ENCODE measurements around the gene SPEN. TPM values are rescaled to one million over a fixed set of nuclear protein-coding genes. Genes with fewer than 3 reads are reported as not detected.

SPEN gene
- total and polyA plus RNA-seq, 2 of the 13 experiments (the other 11 are each of a cell fraction or from before 2014, with no cell fraction given), result 4.8 to 14.0 TPM

DNA sequence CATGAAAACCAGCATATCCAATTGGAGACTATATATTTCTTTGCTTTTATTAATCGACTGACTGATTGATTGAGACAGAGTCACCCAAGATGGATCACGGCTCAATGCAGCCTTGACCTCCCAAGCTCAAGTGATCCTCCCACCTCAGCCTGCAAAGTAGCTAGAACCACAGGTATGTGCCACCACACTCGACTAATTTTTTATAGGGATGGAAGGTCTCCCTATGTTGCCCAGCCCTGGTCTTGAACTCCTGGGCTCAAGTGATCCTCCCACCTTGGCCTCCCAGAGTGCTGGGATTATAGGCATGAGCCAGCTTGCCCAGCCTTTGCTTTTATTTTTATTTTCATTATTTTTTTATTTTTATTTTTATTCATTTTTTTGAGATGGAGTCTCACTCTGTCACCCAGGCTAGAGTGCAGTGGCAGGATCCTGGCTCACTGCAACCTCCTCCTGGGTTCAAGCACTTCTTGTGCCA, 5.4 kb downstream of the SPEN start (continued):
- TF ChIP-seq, protein P1, sequence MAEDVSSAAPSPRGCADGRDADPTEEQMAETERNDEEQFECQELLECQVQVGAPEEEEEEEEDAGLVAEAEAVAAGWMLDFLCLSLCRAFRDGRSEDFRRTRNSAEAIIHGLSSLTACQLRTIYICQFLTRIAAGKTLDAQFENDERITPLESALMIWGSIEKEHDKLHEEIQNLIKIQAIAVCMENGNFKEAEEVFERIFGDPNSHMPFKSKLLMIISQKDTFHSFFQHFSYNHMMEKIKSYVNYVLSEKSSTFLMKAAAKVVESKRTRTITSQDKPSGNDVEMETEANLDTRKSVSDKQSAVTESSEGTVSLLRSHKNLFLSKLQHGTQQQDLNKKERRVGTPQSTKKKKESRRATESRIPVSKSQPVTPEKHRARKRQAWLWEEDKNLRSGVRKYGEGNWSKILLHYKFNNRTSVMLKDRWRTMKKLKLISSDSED (CRISPR knock-in tag; IDR thresholded peaks at IDR 0.05), result no peak
- TF ChIP-seq, protein P2, sequence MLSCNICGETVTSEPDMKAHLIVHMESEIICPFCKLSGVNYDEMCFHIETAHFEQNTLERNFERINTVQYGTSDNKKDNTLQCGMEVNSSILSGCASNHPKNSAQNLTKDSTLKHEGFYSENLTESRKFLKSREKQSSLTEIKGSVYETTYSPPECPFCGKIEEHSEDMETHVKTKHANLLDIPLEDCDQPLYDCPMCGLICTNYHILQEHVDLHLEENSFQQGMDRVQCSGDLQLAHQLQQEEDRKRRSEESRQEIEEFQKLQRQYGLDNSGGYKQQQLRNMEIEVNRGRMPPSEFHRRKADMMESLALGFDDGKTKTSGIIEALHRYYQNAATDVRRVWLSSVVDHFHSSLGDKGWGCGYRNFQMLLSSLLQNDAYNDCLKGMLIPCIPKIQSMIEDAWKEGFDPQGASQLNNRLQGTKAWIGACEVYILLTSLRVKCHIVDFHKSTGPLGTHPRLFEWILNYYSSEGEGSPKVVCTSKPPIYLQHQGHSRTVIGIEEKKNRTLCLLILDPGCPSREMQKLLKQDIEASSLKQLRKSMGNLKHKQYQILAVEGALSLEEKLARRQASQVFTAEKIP (CRISPR knock-in tag; IDR thresholded peaks at IDR 0.05; ENCODE audit: borderline replicate concordance), result no peak
- TF ChIP-seq, protein P3, sequence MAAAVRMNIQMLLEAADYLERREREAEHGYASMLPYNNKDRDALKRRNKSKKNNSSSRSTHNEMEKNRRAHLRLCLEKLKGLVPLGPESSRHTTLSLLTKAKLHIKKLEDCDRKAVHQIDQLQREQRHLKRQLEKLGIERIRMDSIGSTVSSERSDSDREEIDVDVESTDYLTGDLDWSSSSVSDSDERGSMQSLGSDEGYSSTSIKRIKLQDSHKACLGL (CRISPR knock-in tag; IDR thresholded peaks at IDR 0.05), result no peak
- no peak for TF ChIP-seq RFXANK (CRISPR knock-in tag; IDR thresholded peaks at IDR 0.05)
- TF ChIP-seq, protein P4, sequence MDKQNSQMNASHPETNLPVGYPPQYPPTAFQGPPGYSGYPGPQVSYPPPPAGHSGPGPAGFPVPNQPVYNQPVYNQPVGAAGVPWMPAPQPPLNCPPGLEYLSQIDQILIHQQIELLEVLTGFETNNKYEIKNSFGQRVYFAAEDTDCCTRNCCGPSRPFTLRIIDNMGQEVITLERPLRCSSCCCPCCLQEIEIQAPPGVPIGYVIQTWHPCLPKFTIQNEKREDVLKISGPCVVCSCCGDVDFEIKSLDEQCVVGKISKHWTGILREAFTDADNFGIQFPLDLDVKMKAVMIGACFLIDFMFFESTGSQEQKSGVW (CRISPR knock-in tag; IDR thresholded peaks at IDR 0.05; ENCODE audit: borderline replicate concordance), result no peak
- TF ChIP-seq KLF6 (CRISPR knock-in tag; IDR thresholded peaks at IDR 0.05), result no peak
- TF ChIP-seq, protein P5, sequence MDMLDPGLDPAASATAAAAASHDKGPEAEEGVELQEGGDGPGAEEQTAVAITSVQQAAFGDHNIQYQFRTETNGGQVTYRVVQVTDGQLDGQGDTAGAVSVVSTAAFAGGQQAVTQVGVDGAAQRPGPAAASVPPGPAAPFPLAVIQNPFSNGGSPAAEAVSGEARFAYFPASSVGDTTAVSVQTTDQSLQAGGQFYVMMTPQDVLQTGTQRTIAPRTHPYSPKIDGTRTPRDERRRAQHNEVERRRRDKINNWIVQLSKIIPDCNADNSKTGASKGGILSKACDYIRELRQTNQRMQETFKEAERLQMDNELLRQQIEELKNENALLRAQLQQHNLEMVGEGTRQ (IDR thresholded peaks at IDR 0.05; ENCODE audit: low read depth, low read length), result no peak
- TF ChIP-seq, protein P5 (CRISPR knock-in tag; IDR thresholded peaks at IDR 0.05; ENCODE audit: borderline replicate concordance), result no peak
- TF ChIP-seq ADNP (CRISPR knock-in tag; IDR thresholded peaks at IDR 0.05), result no peak
- no peak for TF ChIP-seq ZNF124 (CRISPR knock-in tag; IDR thresholded peaks at IDR 0.05)
- TF ChIP-seq, protein P6, sequence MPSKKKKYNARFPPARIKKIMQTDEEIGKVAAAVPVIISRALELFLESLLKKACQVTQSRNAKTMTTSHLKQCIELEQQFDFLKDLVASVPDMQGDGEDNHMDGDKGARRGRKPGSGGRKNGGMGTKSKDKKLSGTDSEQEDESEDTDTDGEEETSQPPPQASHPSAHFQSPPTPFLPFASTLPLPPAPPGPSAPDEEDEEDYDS (CRISPR knock-in tag; IDR thresholded peaks at IDR 0.05), result no peak
- TF ChIP-seq, protein P7, sequence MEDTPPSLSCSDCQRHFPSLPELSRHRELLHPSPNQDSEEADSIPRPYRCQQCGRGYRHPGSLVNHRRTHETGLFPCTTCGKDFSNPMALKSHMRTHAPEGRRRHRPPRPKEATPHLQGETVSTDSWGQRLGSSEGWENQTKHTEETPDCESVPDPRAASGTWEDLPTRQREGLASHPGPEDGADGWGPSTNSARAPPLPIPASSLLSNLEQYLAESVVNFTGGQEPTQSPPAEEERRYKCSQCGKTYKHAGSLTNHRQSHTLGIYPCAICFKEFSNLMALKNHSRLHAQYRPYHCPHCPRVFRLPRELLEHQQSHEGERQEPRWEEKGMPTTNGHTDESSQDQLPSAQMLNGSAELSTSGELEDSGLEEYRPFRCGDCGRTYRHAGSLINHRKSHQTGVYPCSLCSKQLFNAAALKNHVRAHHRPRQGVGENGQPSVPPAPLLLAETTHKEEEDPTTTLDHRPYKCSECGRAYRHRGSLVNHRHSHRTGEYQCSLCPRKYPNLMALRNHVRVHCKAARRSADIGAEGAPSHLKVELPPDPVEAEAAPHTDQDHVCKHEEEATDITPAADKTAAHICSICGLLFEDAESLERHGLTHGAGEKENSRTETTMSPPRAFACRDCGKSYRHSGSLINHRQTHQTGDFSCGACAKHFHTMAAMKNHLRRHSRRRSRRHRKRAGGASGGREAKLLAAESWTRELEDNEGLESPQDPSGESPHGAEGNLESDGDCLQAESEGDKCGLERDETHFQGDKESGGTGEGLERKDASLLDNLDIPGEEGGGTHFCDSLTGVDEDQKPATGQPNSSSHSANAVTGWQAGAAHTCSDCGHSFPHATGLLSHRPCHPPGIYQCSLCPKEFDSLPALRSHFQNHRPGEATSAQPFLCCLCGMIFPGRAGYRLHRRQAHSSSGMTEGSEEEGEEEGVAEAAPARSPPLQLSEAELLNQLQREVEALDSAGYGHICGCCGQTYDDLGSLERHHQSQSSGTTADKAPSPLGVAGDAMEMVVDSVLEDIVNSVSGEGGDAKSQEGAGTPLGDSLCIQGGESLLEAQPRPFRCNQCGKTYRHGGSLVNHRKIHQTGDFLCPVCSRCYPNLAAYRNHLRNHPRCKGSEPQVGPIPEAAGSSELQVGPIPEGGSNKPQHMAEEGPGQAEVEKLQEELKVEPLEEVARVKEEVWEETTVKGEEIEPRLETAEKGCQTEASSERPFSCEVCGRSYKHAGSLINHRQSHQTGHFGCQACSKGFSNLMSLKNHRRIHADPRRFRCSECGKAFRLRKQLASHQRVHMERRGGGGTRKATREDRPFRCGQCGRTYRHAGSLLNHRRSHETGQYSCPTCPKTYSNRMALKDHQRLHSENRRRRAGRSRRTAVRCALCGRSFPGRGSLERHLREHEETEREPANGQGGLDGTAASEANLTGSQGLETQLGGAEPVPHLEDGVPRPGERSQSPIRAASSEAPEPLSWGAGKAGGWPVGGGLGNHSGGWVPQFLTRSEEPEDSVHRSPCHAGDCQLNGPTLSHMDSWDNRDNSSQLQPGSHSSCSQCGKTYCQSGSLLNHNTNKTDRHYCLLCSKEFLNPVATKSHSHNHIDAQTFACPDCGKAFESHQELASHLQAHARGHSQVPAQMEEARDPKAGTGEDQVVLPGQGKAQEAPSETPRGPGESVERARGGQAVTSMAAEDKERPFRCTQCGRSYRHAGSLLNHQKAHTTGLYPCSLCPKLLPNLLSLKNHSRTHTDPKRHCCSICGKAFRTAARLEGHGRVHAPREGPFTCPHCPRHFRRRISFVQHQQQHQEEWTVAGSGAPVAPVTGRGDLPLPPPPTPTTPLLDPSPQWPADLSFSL (CRISPR knock-in tag; IDR thresholded peaks at IDR 0.05), result no peak
- TF ChIP-seq, protein P8, sequence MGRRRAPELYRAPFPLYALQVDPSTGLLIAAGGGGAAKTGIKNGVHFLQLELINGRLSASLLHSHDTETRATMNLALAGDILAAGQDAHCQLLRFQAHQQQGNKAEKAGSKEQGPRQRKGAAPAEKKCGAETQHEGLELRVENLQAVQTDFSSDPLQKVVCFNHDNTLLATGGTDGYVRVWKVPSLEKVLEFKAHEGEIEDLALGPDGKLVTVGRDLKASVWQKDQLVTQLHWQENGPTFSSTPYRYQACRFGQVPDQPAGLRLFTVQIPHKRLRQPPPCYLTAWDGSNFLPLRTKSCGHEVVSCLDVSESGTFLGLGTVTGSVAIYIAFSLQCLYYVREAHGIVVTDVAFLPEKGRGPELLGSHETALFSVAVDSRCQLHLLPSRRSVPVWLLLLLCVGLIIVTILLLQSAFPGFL (CRISPR knock-in tag; IDR thresholded peaks at IDR 0.05), result no peak
